GM12892 (cell line): ENCODE data around the gene TTYH2.

Source experiments
- POLR2A ChIP-seq: IDR thresholded peaks from 2 replicates; pipeline ENCODE4 v1.6.1; 2011; ENCODE audit warnings: low read depth, low read length, control low read depth
- POLR2AphosphoS5 ChIP-seq: IDR thresholded peaks from 2 replicates; pipeline ENCODE4 v1.6.1; 2011; ENCODE audit warnings: low read depth, low read length, control low read depth

- no peak for TF ChIP-seq POLR2A
- no peak for TF ChIP-seq POLR2AphosphoS5
Observed at GRCh38 chr17:74249590-74250270, 36.4 kb downstream of the TTYH2 start.
